Left lung (tissue), 10 donors: ENCODE data around the gene MYCT1. TPM values are rescaled to one million over a fixed set of nuclear protein-coding genes. Genes with fewer than 3 reads are reported as not detected.
A peak's percentile ranks its signal among the peaks of the same experiment; 100 is the strongest.
"Not testable (repeated sequence)": the region's sequence is repeated elsewhere in the genome, so short reads cannot be mapped to it uniquely, and the experiment has no call there.

Experiments
- ATAC-seq: fragments of 200-7000 bp; cut with Tn5 transposase; one replicate; pipeline ENCODE4 v1.9.1; 2020; ENCODE audit warnings: moderate library complexity
- DNase-seq, 4 donors: peaks; one replicate each; pipeline ENCODE4 v3.0.0-alpha.2; 2013 to 2020
- H3K27ac ChIP-seq, 2 donors: fragments of 200-600 bp; sonication (generic) in 1 of 2; one replicate each; pipeline versions ENCODE4 v1.5.0 to v1.8.0; 2020 to 2021
- H3K27me3 ChIP-seq, 2 donors: fragments of 200-600 bp; sonication (generic) in 1 of 2; one replicate each; pipeline versions ENCODE4 v1.5.0 to v1.8.0; 2020 to 2021
- H3K36me3 ChIP-seq, 2 donors: fragments of 200-600 bp; sonication (generic) in 1 of 2; one replicate each; pipeline versions ENCODE4 v1.5.0 to v1.8.0; 2020 to 2021
- H3K4me1 ChIP-seq, 2 donors: fragments of 200-600 bp; one replicate each; pipeline ENCODE4 v1.8.0; 2021
- H3K4me3 ChIP-seq, 2 donors: fragments of 200-600 bp; sonication (generic) in 1 of 2; one replicate each; pipeline versions ENCODE4 v1.5.0 to v1.8.0; 2020 to 2021; ENCODE audit warnings: mild to moderate bottlenecking in 1 of 2
- H3K9me3 ChIP-seq, 2 donors: fragments of 200-600 bp; sonication (generic) in 1 of 2; one replicate each; pipeline versions ENCODE4 v1.5.0 to v1.8.0; 2020 to 2021
- CTCF ChIP-seq, 2 donors: fragments of 200-600 bp; sonication (generic) in 1 of 2; IDR thresholded peaks; one replicate each; pipeline versions ENCODE4 v1.5.0 to v1.8.0; 2021; ENCODE audit warnings: antibody characterized with exemption in 2 of 2
- intact Hi-C, 2 donors: fragments of 100-400 bp; cut with DNase I; formaldehyde crosslinking; loops; one replicate each; pipeline versions ENCODE4 v1.11.2 to v1.14.2; 2022
- polyA plus RNA-seq, 6 donors: library from polyadenylated mRNA; unstranded; fragments of 120-200 nt; gene quantifications; one replicate each; pipeline ENCODE4 v1.2.1, GENCODE V29; 2013; ENCODE audit not compliant: insufficient read length in 6 of 6
- total RNA-seq, 2 donors: library from RNA; stranded (reverse); fragmentation: NEBNext Ultra II Directional; extraction: Animal tissue kit (Norgen Biotek cat#: 25700); gene quantifications; one replicate each; pipeline ENCODE4 v1.2.1, GENCODE V29; 2021
- donor health status: DM: no; HTN: yes; CAD: no.
- donor health status: DM: no; HTN: no; CAD: no.

Gene MYCT1
- total and polyA plus RNA-seq, 8 donors: 10.3 to 40.7 (median 33.3) TPM

- H3K4me3 ChIP-seq: peak overlapping the region in 1 of 2 donors; percentile 28
- intact Hi-C loops: no loop called here
- no peak overlapping the region for H3K27ac ChIP-seq
- no peaks in the 10 kb centered on the region for H3K36me3 ChIP-seq
- DNase-seq (no peak), ATAC-seq (no peak)
- no peaks in the 10 kb centered on the region for H3K9me3 ChIP-seq
- no peaks in the 10 kb centered on the region for H3K27me3 ChIP-seq
- no peak for TF ChIP-seq CTCF (IDR thresholded peaks at IDR 0.05)
- peaks cover 0 to 4% of the 10 kb centered on the region in 2 donors for H3K4me1 ChIP-seq
These were observed 2.7 kb downstream of the MYCT1 start for GRCh38 chr6:152700427-152700826.

GRCh38 chr6:152701081-152701862, 3.6 kb downstream of the MYCT1 start:
- Histone ChIP-seq H3K36me3 (no peaks in the 10 kb centered on the region), H3K27me3 (no peaks in the 10 kb centered on the region), H3K27ac (no peak overlapping the region), H3K9me3 (no peaks in the 10 kb centered on the region), H3K4me3 (peak overlapping the region in 1 of 2 donors; percentile 28), H3K4me1 (peaks cover 0 to 3% of the 10 kb centered on the region in 2 donors)
- intact Hi-C loops: no loop called here
- TF ChIP-seq CTCF (IDR thresholded peaks at IDR 0.05): no peak
- ATAC-seq (peak; percentile 16), DNase-seq (no peak)

GRCh38 chr6:152701863-152702401, 4.2 kb downstream of the MYCT1 start:
- TF ChIP-seq CTCF (IDR thresholded peaks at IDR 0.05): no peak
- DNase-seq (no peak), ATAC-seq (no peak)
- Histone ChIP-seq H3K27ac (no peak overlapping the region), H3K9me3 (no peaks in the 10 kb centered on the region), H3K27me3 (no peaks in the 10 kb centered on the region), H3K4me3 (no peak overlapping the region), H3K36me3 (no peaks in the 10 kb centered on the region), H3K4me1 (no peaks in the 10 kb centered on the region)
- intact Hi-C loops: no loop called here

DNA sequence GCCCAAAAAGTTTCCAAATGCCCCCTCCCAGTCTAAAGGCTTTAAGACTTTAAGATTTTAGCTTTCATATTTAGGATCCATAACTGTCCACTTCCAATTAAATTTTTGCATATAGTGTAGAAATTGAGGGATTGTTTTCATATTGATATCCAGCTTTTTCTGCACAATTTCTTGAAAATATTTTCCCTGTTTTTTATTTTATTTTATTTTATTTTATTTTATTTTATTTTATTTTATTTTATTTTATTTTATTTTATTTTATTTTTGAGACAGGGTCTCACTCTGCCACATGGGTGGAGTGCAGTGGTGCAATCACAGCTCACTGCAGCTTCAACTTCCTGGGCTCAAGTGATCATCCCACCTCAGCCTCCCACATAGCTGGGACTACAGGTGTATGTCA, 6.1 kb downstream of the MYCT1 start:
- peaks cover 0 to 10% of the 10 kb centered on the region in 2 donors for H3K9me3 ChIP-seq
- H3K4me3 ChIP-seq, DNase-seq, intact Hi-C loops, H3K27ac ChIP-seq, H3K36me3 ChIP-seq, H3K27me3 ChIP-seq, H3K4me1 ChIP-seq, ATAC-seq: not testable (repeated sequence)

- ATAC-seq (no peak), DNase-seq (no peak)
- intact Hi-C loops: no loop called here
- H3K27ac ChIP-seq: no peak overlapping the region
- H3K27me3 ChIP-seq: no peaks in the 10 kb centered on the region
- H3K4me3 ChIP-seq: no peak overlapping the region
- H3K4me1 ChIP-seq: no peaks in the 10 kb centered on the region
- no peak for TF ChIP-seq CTCF (IDR thresholded peaks at IDR 0.05)
- H3K36me3 ChIP-seq: no peaks in the 10 kb centered on the region
- peaks cover 0 to 10% of the 10 kb centered on the region in 2 donors for H3K9me3 ChIP-seq
These were observed 7.6 kb downstream of the MYCT1 start for GRCh38 chr6:152705327-152705726.
